ENCODE measurements around the gene NCOR2.
"Not testable (repeated sequence)": the region's sequence is repeated elsewhere in the genome, so short reads cannot be mapped to it uniquely, and the experiment has no call there.

Gene NCOR2

GRCh38 chr12:124593176-124593575, 25.8 kb upstream of the NCOR2 start:
- Histone ChIP-seq H2AFZ (ENCODE audit: low read depth, low read length) (no peak overlapping the region), H3K36me3 (ENCODE audit: insufficient read depth, low read length) (no peaks in the 10 kb centered on the region), H3K9me3 (ENCODE audit: low read length) (no peaks in the 10 kb centered on the region), H3K27me3 (ENCODE audit: insufficient read depth, low read length) (no peaks in the 10 kb centered on the region), H3K4me3 (ENCODE audit: low read length) (no peak overlapping the region), H3K4me1 (ENCODE audit: insufficient read depth, low read length) (peaks cover 5% of the 10 kb centered on the region)

GRCh38 chr12:124592481-124593160, 25.2 kb upstream of the NCOR2 start:
- H3K4me1 ChIP-seq (ENCODE audit: insufficient read depth, low read length): peaks cover 5% of the 10 kb centered on the region
- H3K9me3 ChIP-seq (ENCODE audit: low read length): no peaks in the 10 kb centered on the region
- H3K36me3 ChIP-seq (ENCODE audit: insufficient read depth, low read length): no peaks in the 10 kb centered on the region
- H3K4me3 ChIP-seq (ENCODE audit: low read length): no peak overlapping the region
- no peak overlapping the region for H2AFZ ChIP-seq (ENCODE audit: low read depth, low read length)
- H3K27me3 ChIP-seq (ENCODE audit: insufficient read depth, low read length): no peaks in the 10 kb centered on the region

- Histone ChIP-seq H3K4me1 (ENCODE audit: insufficient read depth, low read length) (peaks cover 5% of the 10 kb centered on the region), H3K9me3 (ENCODE audit: low read length) (no peaks in the 10 kb centered on the region), H3K27me3 (ENCODE audit: insufficient read depth, low read length) (no peaks in the 10 kb centered on the region), H3K36me3 (ENCODE audit: insufficient read depth, low read length) (no peaks in the 10 kb centered on the region), H2AFZ (ENCODE audit: low read depth, low read length) (no peak overlapping the region), H3K4me3 (ENCODE audit: low read length) (no peak overlapping the region)
These were observed 24.6 kb upstream of the NCOR2 start for GRCh38 chr12:124592050-124592449.

GRCh38 chr12:124590447-124590846, 23.0 kb upstream of the NCOR2 start:
- Histone ChIP-seq H3K4me3 (ENCODE audit: low read length) (no peak overlapping the region), H2AFZ (ENCODE audit: low read depth, low read length) (no peak overlapping the region), H3K27me3 (ENCODE audit: insufficient read depth, low read length) (no peaks in the 10 kb centered on the region)

GRCh38 chr12:124588751-124589267, 21.4 kb upstream of the NCOR2 start:
- H3K9me3 ChIP-seq (ENCODE audit: low read length): no peaks in the 10 kb centered on the region
- no peak overlapping the region for H3K4me3 ChIP-seq (ENCODE audit: low read length)
- no peaks in the 10 kb centered on the region for H3K27me3 ChIP-seq (ENCODE audit: insufficient read depth, low read length)

More at GRCh38 chr12:124590447-124590846, 23.0 kb upstream of the NCOR2 start:
- H3K36me3 ChIP-seq (ENCODE audit: insufficient read depth, low read length): no peaks in the 10 kb centered on the region
- H3K4me1 ChIP-seq (ENCODE audit: insufficient read depth, low read length): peaks cover 5% of the 10 kb centered on the region
- H3K9me3 ChIP-seq (ENCODE audit: low read length): no peaks in the 10 kb centered on the region

GRCh38 chr12:124588018-124588634, 20.7 kb upstream of the NCOR2 start:
- no peaks in the 10 kb centered on the region for H3K27me3 ChIP-seq (ENCODE audit: insufficient read depth, low read length)
- H3K4me3 ChIP-seq (ENCODE audit: low read length): no peak overlapping the region
- no peaks in the 10 kb centered on the region for H3K36me3 ChIP-seq (ENCODE audit: insufficient read depth, low read length)

More at GRCh38 chr12:124588751-124589267, 21.4 kb upstream of the NCOR2 start:
- Histone ChIP-seq H3K36me3 (ENCODE audit: insufficient read depth, low read length) (no peaks in the 10 kb centered on the region), H2AFZ (ENCODE audit: low read depth, low read length) (no peak overlapping the region), H3K4me1 (ENCODE audit: insufficient read depth, low read length) (peaks cover 5% of the 10 kb centered on the region)

GRCh38 chr12:124586756-124587155, 19.3 kb upstream of the NCOR2 start:
- peaks cover 5% of the 10 kb centered on the region for H3K4me1 ChIP-seq (ENCODE audit: insufficient read depth, low read length)
- H2AFZ ChIP-seq (ENCODE audit: low read depth, low read length): no peak overlapping the region

More at GRCh38 chr12:124588018-124588634, 20.7 kb upstream of the NCOR2 start:
- H3K4me1 ChIP-seq (ENCODE audit: insufficient read depth, low read length): peaks cover 5% of the 10 kb centered on the region
- H2AFZ ChIP-seq (ENCODE audit: low read depth, low read length): no peak overlapping the region
- no peaks in the 10 kb centered on the region for H3K9me3 ChIP-seq (ENCODE audit: low read length)

GRCh38 chr12:124584494-124584893, 17.1 kb upstream of the NCOR2 start:
- H3K4me3 ChIP-seq (ENCODE audit: low read length); H3K9me3 ChIP-seq (ENCODE audit: low read length); H3K27me3 ChIP-seq (ENCODE audit: insufficient read depth, low read length); H3K36me3 ChIP-seq (ENCODE audit: insufficient read depth, low read length); H2AFZ ChIP-seq (ENCODE audit: low read depth, low read length); H3K4me1 ChIP-seq (ENCODE audit: insufficient read depth, low read length): not testable (repeated sequence)

More at GRCh38 chr12:124586756-124587155, 19.3 kb upstream of the NCOR2 start:
- H3K4me3 ChIP-seq (ENCODE audit: low read length): no peak overlapping the region
- no peaks in the 10 kb centered on the region for H3K27me3 ChIP-seq (ENCODE audit: insufficient read depth, low read length)
- no peaks in the 10 kb centered on the region for H3K9me3 ChIP-seq (ENCODE audit: low read length)
- H3K36me3 ChIP-seq (ENCODE audit: insufficient read depth, low read length): no peaks in the 10 kb centered on the region

- H3K9me3 ChIP-seq (ENCODE audit: low read length): peaks cover 2% of the 10 kb centered on the region
- H3K36me3 ChIP-seq (ENCODE audit: insufficient read depth, low read length): no peaks in the 10 kb centered on the region
- peaks cover 3% of the 10 kb centered on the region for H3K4me1 ChIP-seq (ENCODE audit: insufficient read depth, low read length)
- no peak overlapping the region for H2AFZ ChIP-seq (ENCODE audit: low read depth, low read length)
- no peaks in the 10 kb centered on the region for H3K27me3 ChIP-seq (ENCODE audit: insufficient read depth, low read length)
- no peak overlapping the region for H3K4me3 ChIP-seq (ENCODE audit: low read length)
These were observed 16.4 kb upstream of the NCOR2 start for GRCh38 chr12:124583854-124584253.

GRCh38 chr12:124582108-124582424, 14.7 kb upstream of the NCOR2 start:
- Histone ChIP-seq H2AFZ (ENCODE audit: low read depth, low read length) (no peak overlapping the region), H3K4me1 (ENCODE audit: insufficient read depth, low read length) (no peaks in the 10 kb centered on the region), H3K36me3 (ENCODE audit: insufficient read depth, low read length) (no peaks in the 10 kb centered on the region), H3K4me3 (ENCODE audit: low read length) (no peak overlapping the region), H3K27me3 (ENCODE audit: insufficient read depth, low read length) (no peaks in the 10 kb centered on the region), H3K9me3 (ENCODE audit: low read length) (peaks cover 2% of the 10 kb centered on the region)

GRCh38 chr12:124581307-124582107, 14.1 kb upstream of the NCOR2 start:
- H3K4me1 ChIP-seq (ENCODE audit: insufficient read depth, low read length): no peaks in the 10 kb centered on the region
- H3K36me3 ChIP-seq (ENCODE audit: insufficient read depth, low read length): no peaks in the 10 kb centered on the region
- peaks cover 2% of the 10 kb centered on the region for H3K9me3 ChIP-seq (ENCODE audit: low read length)
- H3K27me3 ChIP-seq (ENCODE audit: insufficient read depth, low read length): no peaks in the 10 kb centered on the region
- no peak overlapping the region for H3K4me3 ChIP-seq (ENCODE audit: low read length)
- no peak overlapping the region for H2AFZ ChIP-seq (ENCODE audit: low read depth, low read length)

- no peaks in the 10 kb centered on the region for H3K4me1 ChIP-seq (ENCODE audit: insufficient read depth, low read length)
- H3K4me3 ChIP-seq (ENCODE audit: low read length): no peak overlapping the region
- no peak overlapping the region for H2AFZ ChIP-seq (ENCODE audit: low read depth, low read length)
- H3K9me3 ChIP-seq (ENCODE audit: low read length): peaks cover 2% of the 10 kb centered on the region
- no peaks in the 10 kb centered on the region for H3K36me3 ChIP-seq (ENCODE audit: insufficient read depth, low read length)
- H3K27me3 ChIP-seq (ENCODE audit: insufficient read depth, low read length): no peaks in the 10 kb centered on the region
These were observed 12.6 kb upstream of the NCOR2 start for GRCh38 chr12:124579921-124580517.

GRCh38 chr12:124578854-124579253, 11.4 kb upstream of the NCOR2 start:
- Histone ChIP-seq H3K36me3 (ENCODE audit: insufficient read depth, low read length) (no peaks in the 10 kb centered on the region), H2AFZ (ENCODE audit: low read depth, low read length) (no peak overlapping the region), H3K4me1 (ENCODE audit: insufficient read depth, low read length) (peaks cover 5% of the 10 kb centered on the region), H3K27me3 (ENCODE audit: insufficient read depth, low read length) (no peaks in the 10 kb centered on the region), H3K9me3 (ENCODE audit: low read length) (peaks cover 2% of the 10 kb centered on the region), H3K4me3 (ENCODE audit: low read length) (no peak overlapping the region)

Measured in neuron (in vitro differentiated cells).